HG02973 (cell line): ENCODE data around the gene WIPF3.

Experiments used
- ATAC-seq: cut with Tn5 transposase; IDR thresholded peaks from one replicate; pipeline ENCODE4 v1.9.1; 2021; ENCODE audit warnings: moderate library complexity; ENCODE audit not compliant: unreplicated experiment

Gene WIPF3

GRCh38 chr7:29806208-29806994 lies at the start of gene WIPF3:
TSS of gene WIPF3 (plus strand) at chr7:29806508. CDS start at chr7:29834725, 28,217 bp downstream.
- ATAC-seq = no peak

- no peak for ATAC-seq
These were observed 43.0 kb upstream of the WIPF3 start for GRCh38 chr7:29763266-29763665.

- no peak for ATAC-seq
These were observed 42.1 kb upstream of the WIPF3 start for GRCh38 chr7:29764227-29764626.

GRCh38 chr7:29765490-29765889 lies 40.8 kb upstream of the WIPF3 start:
- no peak for ATAC-seq

GRCh38 chr7:29770371-29770770 lies 35.9 kb upstream of the WIPF3 start:
- no peak for ATAC-seq

- no peak for ATAC-seq
These were observed 35.1 kb upstream of the WIPF3 start for GRCh38 chr7:29771081-29771816.

GRCh38 chr7:29779017-29779416 lies 27.3 kb upstream of the WIPF3 start:
- no peak for ATAC-seq

- no peak for ATAC-seq
These were observed 26.0 kb upstream of the WIPF3 start for GRCh38 chr7:29780346-29780745.

- ATAC-seq = no peak
These were observed 22.6 kb upstream of the WIPF3 start for GRCh38 chr7:29783671-29784070.

- ATAC-seq = no peak
These were observed 12.8 kb upstream of the WIPF3 start for GRCh38 chr7:29793507-29793906.

GRCh38 chr7:29794959-29795629 lies 11.2 kb upstream of the WIPF3 start:
- ATAC-seq = no peak

GRCh38 chr7:29795696-29796580 lies 10.4 kb upstream of the WIPF3 start:
- no peak for ATAC-seq

GRCh38 chr7:29797112-29797944 lies 9.0 kb upstream of the WIPF3 start:
- ATAC-seq = no peak

- no peak for ATAC-seq
These were observed 7.9 kb upstream of the WIPF3 start for GRCh38 chr7:29798422-29798821.

GRCh38 chr7:29801929-29802328 lies 4.4 kb upstream of the WIPF3 start:
- ATAC-seq = no peak

GRCh38 chr7:29805031-29805430 lies 1.3 kb upstream of the WIPF3 start:
- no peak for ATAC-seq

- ATAC-seq = no peak
These were observed 461 bp upstream of the WIPF3 start for GRCh38 chr7:29805886-29806207.

GRCh38 chr7:29806995-29807841 lies 910 bp downstream of the WIPF3 start:
- no peak for ATAC-seq
